HepG2 (cell line): ENCODE measurements around the gene ARL15. TPM values are rescaled to one million over a fixed set of nuclear protein-coding genes. Genes with fewer than 3 reads are reported as not detected.

ENCODE experiments used
- ATAC-seq: fragments of 200-7000 bp; cut with Tn5 transposase; 3 replicates; pipeline ENCODE4 v1.9.1; 2020; ENCODE audit warnings: mild to moderate bottlenecking, moderate library complexity
- BruUV-seq: library from RNA; stranded (reverse); fragments of 400-500 nt; replicated peaks from 2 replicates; lab custom pipeline; 2021; lab: Mats Ljungman, UMichigan
- CTCF ChIA-PET: fragments of 300-600 bp; formaldehyde crosslinking; extraction: SDS; loops from one replicate; lab custom pipeline; 2021; ENCODE audit warnings: low total read pairs, inconsistent platforms, low intra/inter-chr PET ratio; lab: Yijun Ruan, JAX
- POLR2A ChIA-PET: fragments of 350-600 bp; sonication (Branson Sonifier 250); formaldehyde crosslinking; loops from one replicate; lab custom pipeline; 2020; ENCODE audit warnings: antibody characterized with exemption, inconsistent platforms; lab: Yijun Ruan, JAX
- DNase-seq: peaks from one replicate; pipeline ENCODE4 v3.0.0-alpha.2; 2015; ENCODE audit warnings: low spot score
- FAIRE-seq: peaks from 3 replicates; lab custom pipeline; 2011; peaks lifted over from hg19 to GRCh38; lab: Jason Lieb, UNC
- H2AFZ ChIP-seq: one replicate; pipeline ENCODE4 v1.6.1; 2011; ENCODE audit warnings: low read length, inconsistent platforms
- H3K27ac ChIP-seq: fragments of 300-600 bp; 3 replicates; pipeline ENCODE4 v1.8.0; 2011; ENCODE audit warnings: mixed run types, mild to moderate bottlenecking, mixed read lengths, low read length, inconsistent platforms; ENCODE audit not compliant: insufficient read depth; ENCODE audit errors: extremely low read length
- H3K27me3 ChIP-seq, 2 experiments: fragments of 200-600 bp in 1 of 2; 2 replicates in 1 of 2; 3 replicates in 1 of 2; pipeline versions ENCODE4 v1.6.0 to v1.8.0; 2011; ENCODE audit warnings: low read length in 2 of 2, mild to moderate bottlenecking in 2 of 2, moderate library complexity in 2 of 2, inconsistent platforms in 1 of 2; ENCODE audit not compliant: insufficient read depth in 2 of 2, control insufficient read depth in 1 of 2
- H3K36me3 ChIP-seq, 2 experiments: fragments of 200-600 bp in 1 of 2; replicated peaks in 1 of 2; 2 replicates in 1 of 2; 3 replicates in 1 of 2; pipeline versions ENCODE4 v1.5.1 to v1.8.0; 2011; ENCODE audit warnings: low read length in 2 of 2, inconsistent platforms in 1 of 2; ENCODE audit not compliant: insufficient read depth in 2 of 2, control insufficient read depth in 1 of 2
- H3K4me1 ChIP-seq: 2 replicates; pipeline ENCODE4 v1.5.1; 2012; ENCODE audit warnings: low read length, inconsistent platforms; ENCODE audit not compliant: insufficient read depth
- H3K4me2 ChIP-seq: 2 replicates; pipeline ENCODE4 v1.6.0; 2011; ENCODE audit warnings: low read depth, low read length, inconsistent platforms
- H3K4me3 ChIP-seq, 3 experiments: fragments of 200-600 bp in 1 of 3; sonication (generic), shearing (Covaris generic) in 1 of 3; replicated peaks in 1 of 3; 2 replicates each; pipeline ENCODE4 v1.5.1; 2011 to 2016; ENCODE audit warnings: low read length in 3 of 3, inconsistent platforms in 2 of 3, low read depth in 2 of 3, mild to moderate bottlenecking in 2 of 3, control low read depth in 1 of 3, mixed read lengths in 1 of 3; ENCODE audit not compliant: insufficient read depth in 1 of 3
- H3K79me2 ChIP-seq: one replicate; pipeline ENCODE4 v1.6.1; 2011; ENCODE audit warnings: low read length, inconsistent platforms; ENCODE audit not compliant: insufficient read depth
- H3K9ac ChIP-seq: 2 replicates; pipeline ENCODE4 v1.6.0; 2011; ENCODE audit warnings: mild to moderate bottlenecking, low read depth, low read length, inconsistent platforms; ENCODE audit not compliant: insufficient read depth
- H3K9me3 ChIP-seq: 2 replicates; pipeline ENCODE4 v1.5.1; 2012; ENCODE audit warnings: mild to moderate bottlenecking, low read length
- H4K20me1 ChIP-seq: 2 replicates; pipeline ENCODE4 v1.6.0; 2011; ENCODE audit warnings: inconsistent platforms, mild to moderate bottlenecking, low read length, moderate library complexity; ENCODE audit not compliant: insufficient read depth
- REL ChIP-seq: sonication (generic); formaldehyde crosslinking; conservative IDR thresholded peaks from 2 replicates; pipeline ENCODE4 v1.8.0; 2022; ENCODE audit warnings: mild to moderate bottlenecking, missing genetic modification reagents, moderate library complexity
- TBX3 ChIP-seq: fragments of 450-650 bp; IDR thresholded peaks from 2 replicates; pipeline ENCODE4 v1.6.1; 2017; ENCODE audit warnings: antibody characterized with exemption, mild to moderate bottlenecking, inconsistent platforms, borderline replicate concordance
- TP53 ChIP-seq: sonication (generic); formaldehyde crosslinking; conservative IDR thresholded peaks from 2 replicates; pipeline ENCODE4 v1.4.0; 2020; ENCODE audit warnings: missing genetic modification reagents
- ZNF839 ChIP-seq: sonication (generic); formaldehyde crosslinking; IDR thresholded peaks from 2 replicates; pipeline ENCODE4 v1.4.0; 2020; ENCODE audit warnings: missing genetic modification reagents, mild to moderate bottlenecking, borderline replicate concordance
- WGBS: methylation state at CpG from one replicate; pipeline ENCODE4 v1.1.6; 2017; ENCODE audit warnings: low lambda C conversion rate; 5-methylcytosine and 5-hydroxymethylcytosine counted together
- in situ Hi-C: cut with HindIII; loops from 2 replicates; pipeline ENCODE4 v1.10.0; 2017; ENCODE audit warnings: low pct_unique_long_range_greater_than_20kb; ENCODE audit not compliant: extremely low pct_ligation_motif_present
- intact Hi-C: fragments of 100-400 bp; cut with micrococcal nuclease; formaldehyde crosslinking; loops from one replicate; pipeline ENCODE4 v1.10.0; 2022; ENCODE audit not compliant: unreplicated experiment
- polyA plus RNA-seq, 8 experiments: library from polyadenylated mRNA; depleted of rRNA in 3 of 8; stranded (reverse) in 7 of 8; unstranded in 1 of 8; fragments of >200 nt; fragmentation: Illumina TruSeq in 4 of 8; extraction: Trizol in 4 of 8; gene quantifications; 2 replicates each; pipeline versions ENCODE4 v1.2.1 to v1.2.3, GENCODE V29; 2011 to 2016; ENCODE audit warnings: low read depth in 4 of 8, missing spikeins in 1 of 8, mixed read lengths in 1 of 8; ENCODE audit not compliant: insufficient read depth in 1 of 8
- total RNA-seq, 5 experiments: library from RNA; depleted of rRNA; stranded (reverse); fragments of >200 nt; fragmentation: Illumina TruSeq; extraction: Trizol; gene quantifications; 2 replicates each; pipeline ENCODE4 v1.2.3, GENCODE V29; 2016; ENCODE audit warnings: low read depth in 1 of 5
- TF ChIP-seq, protein P1 (sequence below): sonication (generic); formaldehyde crosslinking; IDR thresholded peaks from 2 replicates; pipeline ENCODE4 v1.4.0; 2020; ENCODE audit warnings: missing genetic modification reagents
- TF ChIP-seq, protein P2 (sequence below): sonication (generic); formaldehyde crosslinking; IDR thresholded peaks from 2 replicates; pipeline ENCODE4 v1.4.0; 2020; ENCODE audit warnings: missing genetic modification reagents
- TF ChIP-seq, protein P3 (sequence below): sonication (generic); formaldehyde crosslinking; IDR thresholded peaks from 2 replicates; pipeline ENCODE4 v1.5.0; 2020; ENCODE audit warnings: mild to moderate bottlenecking, missing genetic modification reagents, moderate library complexity

Gene ARL15
- total and polyA plus RNA-seq, 2 of the 13 experiments (the other 11 are each of a cell fraction or from before 2014, with no cell fraction given) = 2.5 to 7.7 TPM

DNA sequence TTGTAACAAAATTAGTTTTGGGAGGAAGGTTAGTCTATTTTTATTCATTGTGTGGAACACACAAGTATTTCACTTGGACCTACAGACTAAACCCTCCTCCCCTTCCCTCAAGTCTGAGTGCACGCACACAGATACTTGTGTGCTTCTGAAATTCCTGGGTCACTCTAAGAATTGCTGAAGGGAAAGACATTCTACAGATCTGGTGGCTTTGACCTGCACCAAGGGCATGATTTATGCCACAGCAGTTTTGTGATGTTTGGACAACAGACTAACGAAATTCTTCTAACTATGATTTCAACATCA is 150.5 kb downstream of the ARL15 start (continued):
- TF ChIP-seq, protein P1, sequence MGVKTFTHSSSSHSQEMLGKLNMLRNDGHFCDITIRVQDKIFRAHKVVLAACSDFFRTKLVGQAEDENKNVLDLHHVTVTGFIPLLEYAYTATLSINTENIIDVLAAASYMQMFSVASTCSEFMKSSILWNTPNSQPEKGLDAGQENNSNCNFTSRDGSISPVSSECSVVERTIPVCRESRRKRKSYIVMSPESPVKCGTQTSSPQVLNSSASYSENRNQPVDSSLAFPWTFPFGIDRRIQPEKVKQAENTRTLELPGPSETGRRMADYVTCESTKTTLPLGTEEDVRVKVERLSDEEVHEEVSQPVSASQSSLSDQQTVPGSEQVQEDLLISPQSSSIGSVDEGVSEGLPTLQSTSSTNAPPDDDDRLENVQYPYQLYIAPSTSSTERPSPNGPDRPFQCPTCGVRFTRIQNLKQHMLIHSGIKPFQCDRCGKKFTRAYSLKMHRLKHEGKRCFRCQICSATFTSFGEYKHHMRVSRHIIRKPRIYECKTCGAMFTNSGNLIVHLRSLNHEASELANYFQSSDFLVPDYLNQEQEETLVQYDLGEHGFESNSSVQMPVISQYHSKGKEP (CRISPR knock-in tag) = no peak
- TF ChIP-seq, protein P2, sequence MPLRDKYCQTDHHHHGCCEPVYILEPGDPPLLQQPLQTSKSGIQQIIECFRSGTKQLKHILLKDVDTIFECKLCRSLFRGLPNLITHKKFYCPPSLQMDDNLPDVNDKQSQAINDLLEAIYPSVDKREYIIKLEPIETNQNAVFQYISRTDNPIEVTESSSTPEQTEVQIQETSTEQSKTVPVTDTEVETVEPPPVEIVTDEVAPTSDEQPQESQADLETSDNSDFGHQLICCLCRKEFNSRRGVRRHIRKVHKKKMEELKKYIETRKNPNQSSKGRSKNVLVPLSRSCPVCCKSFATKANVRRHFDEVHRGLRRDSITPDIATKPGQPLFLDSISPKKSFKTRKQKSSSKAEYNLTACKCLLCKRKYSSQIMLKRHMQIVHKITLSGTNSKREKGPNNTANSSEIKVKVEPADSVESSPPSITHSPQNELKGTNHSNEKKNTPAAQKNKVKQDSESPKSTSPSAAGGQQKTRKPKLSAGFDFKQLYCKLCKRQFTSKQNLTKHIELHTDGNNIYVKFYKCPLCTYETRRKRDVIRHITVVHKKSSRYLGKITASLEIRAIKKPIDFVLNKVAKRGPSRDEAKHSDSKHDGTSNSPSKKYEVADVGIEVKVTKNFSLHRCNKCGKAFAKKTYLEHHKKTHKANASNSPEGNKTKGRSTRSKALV (CRISPR knock-in tag) = no peak
- TF ChIP-seq TP53 = no peak
- no peak for TF ChIP-seq ZNF839
- no peak for TF ChIP-seq TBX3

GRCh38 chr5:54159153-54159892 is 151.1 kb downstream of the ARL15 start:
- Histone ChIP-seq H2AFZ (no peak overlapping the region), H3K36me3 (no peaks in the 10 kb centered on the region), H3K4me1 (no peaks in the 10 kb centered on the region), H3K27me3 (no peaks in the 10 kb centered on the region), H4K20me1 (no peaks in the 10 kb centered on the region), H3K79me2 (no peaks in the 10 kb centered on the region), H3K9ac (no peak overlapping the region), H3K9me3 (no peaks in the 10 kb centered on the region), H3K27ac (no peak overlapping the region), H3K4me2 (no peak overlapping the region), H3K4me3 (no peak overlapping the region)
- FAIRE-seq (no peak), ATAC-seq (no peak), DNase-seq (peak; percentile 7)
- ChIA-PET CTCF (no interaction called here), POLR2A (no interaction called here)
- 79% methylated on average over 4 of the region's 4 CpGs for WGBS
- intact Hi-C loops (no loop called here), in situ Hi-C loops (no loop called here)
- BruUV-seq = no TSS peak
- TF ChIP-seq REL = no peak
- TF ChIP-seq, protein P3, sequence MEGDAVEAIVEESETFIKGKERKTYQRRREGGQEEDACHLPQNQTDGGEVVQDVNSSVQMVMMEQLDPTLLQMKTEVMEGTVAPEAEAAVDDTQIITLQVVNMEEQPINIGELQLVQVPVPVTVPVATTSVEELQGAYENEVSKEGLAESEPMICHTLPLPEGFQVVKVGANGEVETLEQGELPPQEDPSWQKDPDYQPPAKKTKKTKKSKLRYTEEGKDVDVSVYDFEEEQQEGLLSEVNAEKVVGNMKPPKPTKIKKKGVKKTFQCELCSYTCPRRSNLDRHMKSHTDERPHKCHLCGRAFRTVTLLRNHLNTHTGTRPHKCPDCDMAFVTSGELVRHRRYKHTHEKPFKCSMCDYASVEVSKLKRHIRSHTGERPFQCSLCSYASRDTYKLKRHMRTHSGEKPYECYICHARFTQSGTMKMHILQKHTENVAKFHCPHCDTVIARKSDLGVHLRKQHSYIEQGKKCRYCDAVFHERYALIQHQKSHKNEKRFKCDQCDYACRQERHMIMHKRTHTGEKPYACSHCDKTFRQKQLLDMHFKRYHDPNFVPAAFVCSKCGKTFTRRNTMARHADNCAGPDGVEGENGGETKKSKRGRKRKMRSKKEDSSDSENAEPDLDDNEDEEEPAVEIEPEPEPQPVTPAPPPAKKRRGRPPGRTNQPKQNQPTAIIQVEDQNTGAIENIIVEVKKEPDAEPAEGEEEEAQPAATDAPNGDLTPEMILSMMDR (CRISPR knock-in tag) = peak; percentile 30; the same call in 1 of the 2 replicates
